Measurements from ENCODE around the gene TIAM1.

- TF ChIP-seq, protein P1, sequence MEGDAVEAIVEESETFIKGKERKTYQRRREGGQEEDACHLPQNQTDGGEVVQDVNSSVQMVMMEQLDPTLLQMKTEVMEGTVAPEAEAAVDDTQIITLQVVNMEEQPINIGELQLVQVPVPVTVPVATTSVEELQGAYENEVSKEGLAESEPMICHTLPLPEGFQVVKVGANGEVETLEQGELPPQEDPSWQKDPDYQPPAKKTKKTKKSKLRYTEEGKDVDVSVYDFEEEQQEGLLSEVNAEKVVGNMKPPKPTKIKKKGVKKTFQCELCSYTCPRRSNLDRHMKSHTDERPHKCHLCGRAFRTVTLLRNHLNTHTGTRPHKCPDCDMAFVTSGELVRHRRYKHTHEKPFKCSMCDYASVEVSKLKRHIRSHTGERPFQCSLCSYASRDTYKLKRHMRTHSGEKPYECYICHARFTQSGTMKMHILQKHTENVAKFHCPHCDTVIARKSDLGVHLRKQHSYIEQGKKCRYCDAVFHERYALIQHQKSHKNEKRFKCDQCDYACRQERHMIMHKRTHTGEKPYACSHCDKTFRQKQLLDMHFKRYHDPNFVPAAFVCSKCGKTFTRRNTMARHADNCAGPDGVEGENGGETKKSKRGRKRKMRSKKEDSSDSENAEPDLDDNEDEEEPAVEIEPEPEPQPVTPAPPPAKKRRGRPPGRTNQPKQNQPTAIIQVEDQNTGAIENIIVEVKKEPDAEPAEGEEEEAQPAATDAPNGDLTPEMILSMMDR (IDR thresholded peaks at IDR 0.05): no peak
- no peak for TF ChIP-seq POLR2A (IDR thresholded peaks at IDR 0.05)
Measured at GRCh38 chr21:31110430-31110829, 233.6 kb downstream of the TIAM1 start.

Measured in prostate gland (tissue), 2 donors.